ENCODE data around the gene CYB5A. TPM values are rescaled to one million over a fixed set of nuclear protein-coding genes. Genes with fewer than 3 reads are reported as not detected.

Gene CYB5A
- polyA plus RNA-seq, 1 of the 3 experiments (the other 2 are of a cell fraction) = 42.1 TPM

DNA sequence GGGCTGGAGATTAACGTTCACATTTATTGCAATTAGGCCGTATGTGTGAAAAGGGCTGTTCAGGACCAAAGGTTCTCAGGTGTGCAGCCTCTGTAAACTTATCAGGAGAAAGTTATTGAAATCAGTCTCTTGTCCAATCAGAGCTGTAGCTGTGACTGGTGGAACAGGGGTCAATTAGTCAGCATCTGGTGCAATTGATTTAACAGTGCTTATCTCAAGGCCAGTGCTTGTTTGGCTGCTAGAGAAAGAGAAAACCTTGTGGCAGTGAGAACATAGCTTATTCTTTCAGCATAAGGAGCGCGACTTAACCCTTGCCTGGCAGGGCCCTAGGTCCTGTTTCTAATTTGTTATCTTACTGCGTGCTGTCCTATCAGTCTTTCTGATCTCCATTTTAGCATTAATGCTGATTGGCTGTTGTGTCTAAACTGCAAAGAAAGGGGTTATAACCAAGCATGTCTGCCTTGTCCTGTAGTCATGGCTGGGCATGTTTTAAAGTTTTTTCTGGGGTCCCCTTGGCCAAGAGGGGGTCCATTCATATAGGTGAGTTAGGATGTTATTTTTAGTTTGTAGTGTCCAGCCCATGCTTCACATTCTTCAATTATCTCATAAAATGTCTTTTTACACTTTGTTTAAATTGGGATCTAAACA is 66.4 kb downstream of the CYB5A start:
- ChIA-PET CTCF (interaction anchor here (0.7 to 2.1 kb wide), 3 partner anchors 11 to 117 kb away, joined by 3 to 8 read pairs (median 3); no protein-coding TSS in a partner anchor), POLR2A (no interaction called here)
- no peak overlapping the region for H3K4me3 ChIP-seq (ENCODE audit: low read depth in 2 of 2, low read length in 1 of 2)
- H3K27ac ChIP-seq (ENCODE audit: low read depth in 2 of 2, low read length in 1 of 2) = peak overlapping the region in 1 of 2 experiments; percentile 55; a peak in 2 of 4 replicates
- 24% methylated on average over 5 of the region's 5 CpGs for WGBS (ENCODE audit: low lambda C conversion rate)
- H3K79me2 ChIP-seq (ENCODE audit: insufficient read depth) = no peaks in the 10 kb centered on the region
- H2AFZ ChIP-seq (ENCODE audit: low read depth) = no peak overlapping the region
- DNase-seq = peak; percentile 49
- no peaks in the 10 kb centered on the region for H3K27me3 ChIP-seq (ENCODE audit: insufficient read depth)
- H4K20me1 ChIP-seq (ENCODE audit: insufficient read depth) = no peaks in the 10 kb centered on the region
- H3K4me1 ChIP-seq (ENCODE audit: control insufficient read depth in 1 of 2, insufficient read depth in 2 of 2, low read depth in 1 of 2, low read length in 1 of 2) = peaks cover 0 to 14% of the 10 kb centered on the region in 2 experiments; a peak in 2 of 4 replicates
- no peaks in the 10 kb centered on the region for H3K9me2 ChIP-seq
- H3K36me3 ChIP-seq (replicated peaks in 1 of 2; ENCODE audit: control insufficient read depth in 1 of 2, insufficient read depth in 2 of 2, low read length in 1 of 2) = no peaks in the 10 kb centered on the region
- H3K4me2 ChIP-seq = no peak overlapping the region
- no peaks in the 10 kb centered on the region for H3F3A ChIP-seq (replicated peaks; ENCODE audit: insufficient read depth)
- no peaks in the 10 kb centered on the region for H3K9me3 ChIP-seq
- no peak for TF ChIP-seq USF2 (IDR thresholded peaks at IDR 0.05; ENCODE audit: borderline replicate concordance, low read depth, low read length)
- no peak for TF ChIP-seq FOXJ3 (CRISPR knock-in tag; IDR thresholded peaks at IDR 0.05)
- no peak for TF ChIP-seq ZBTB33 (IDR thresholded peaks at IDR 0.05; ENCODE audit: borderline replicate concordance, low read depth)
- TF ChIP-seq USF1 (IDR thresholded peaks at IDR 0.05; ENCODE audit: borderline replicate concordance, low read depth) = no peak
- no peak for TF ChIP-seq ELF1 (IDR thresholded peaks at IDR 0.05)
- 0 out of 2 replicates have a peak, but pooled peaks have one; percentile 9 for TF ChIP-seq RAD21 (IDR thresholded peaks at IDR 0.05; ENCODE audit: low read length)
- TF ChIP-seq GATA2 (CRISPR knock-in tag; IDR thresholded peaks at IDR 0.05) = peak; percentile 75
- no peak for TF ChIP-seq FOSL2 (IDR thresholded peaks at IDR 0.05; ENCODE audit: borderline replicate concordance, low read depth)
- TF ChIP-seq MXI1 (IDR thresholded peaks at IDR 0.05; ENCODE audit: low read depth, low read length) = no peak
- TF ChIP-seq, protein P1, sequence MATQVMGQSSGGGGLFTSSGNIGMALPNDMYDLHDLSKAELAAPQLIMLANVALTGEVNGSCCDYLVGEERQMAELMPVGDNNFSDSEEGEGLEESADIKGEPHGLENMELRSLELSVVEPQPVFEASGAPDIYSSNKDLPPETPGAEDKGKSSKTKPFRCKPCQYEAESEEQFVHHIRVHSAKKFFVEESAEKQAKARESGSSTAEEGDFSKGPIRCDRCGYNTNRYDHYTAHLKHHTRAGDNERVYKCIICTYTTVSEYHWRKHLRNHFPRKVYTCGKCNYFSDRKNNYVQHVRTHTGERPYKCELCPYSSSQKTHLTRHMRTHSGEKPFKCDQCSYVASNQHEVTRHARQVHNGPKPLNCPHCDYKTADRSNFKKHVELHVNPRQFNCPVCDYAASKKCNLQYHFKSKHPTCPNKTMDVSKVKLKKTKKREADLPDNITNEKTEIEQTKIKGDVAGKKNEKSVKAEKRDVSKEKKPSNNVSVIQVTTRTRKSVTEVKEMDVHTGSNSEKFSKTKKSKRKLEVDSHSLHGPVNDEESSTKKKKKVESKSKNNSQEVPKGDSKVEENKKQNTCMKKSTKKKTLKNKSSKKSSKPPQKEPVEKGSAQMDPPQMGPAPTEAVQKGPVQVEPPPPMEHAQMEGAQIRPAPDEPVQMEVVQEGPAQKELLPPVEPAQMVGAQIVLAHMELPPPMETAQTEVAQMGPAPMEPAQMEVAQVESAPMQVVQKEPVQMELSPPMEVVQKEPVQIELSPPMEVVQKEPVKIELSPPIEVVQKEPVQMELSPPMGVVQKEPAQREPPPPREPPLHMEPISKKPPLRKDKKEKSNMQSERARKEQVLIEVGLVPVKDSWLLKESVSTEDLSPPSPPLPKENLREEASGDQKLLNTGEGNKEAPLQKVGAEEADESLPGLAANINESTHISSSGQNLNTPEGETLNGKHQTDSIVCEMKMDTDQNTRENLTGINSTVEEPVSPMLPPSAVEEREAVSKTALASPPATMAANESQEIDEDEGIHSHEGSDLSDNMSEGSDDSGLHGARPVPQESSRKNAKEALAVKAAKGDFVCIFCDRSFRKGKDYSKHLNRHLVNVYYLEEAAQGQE (IDR thresholded peaks at IDR 0.05; ENCODE audit: low read depth, low read length) = no peak
- no peak for TF ChIP-seq MAX (IDR thresholded peaks at IDR 0.05; ENCODE audit: low read depth)
- TF ChIP-seq POLR2AphosphoS5 (IDR thresholded peaks at IDR 0.05; ENCODE audit: low read depth, low read length) = no peak
- TF ChIP-seq PBX3 (IDR thresholded peaks at IDR 0.05) = no peak
- TF ChIP-seq SMC3 (IDR thresholded peaks at IDR 0.05; ENCODE audit: low read depth, low read length) = no peak
- TF ChIP-seq RXRA (IDR thresholded peaks at IDR 0.05; ENCODE audit: borderline replicate concordance, low read depth) = no peak
- no peak for TF ChIP-seq CHD2 (IDR thresholded peaks at IDR 0.05; ENCODE audit: low read length, partially characterized antibody)
- peak in 1 of 2 experiments; percentile 53; a peak in 2 of 4 replicates for TF ChIP-seq EP300 (IDR thresholded peaks at IDR 0.05; ENCODE audit: borderline replicate concordance in 1 of 2, low read depth in 1 of 2, low read length in 1 of 2)
- peak; percentile 49; the same call in 1 of the 2 replicates for TF ChIP-seq RCOR1 (IDR thresholded peaks at IDR 0.05; ENCODE audit: low read length)
- TF ChIP-seq FOXM1 (IDR thresholded peaks at IDR 0.05; ENCODE audit: low read depth) = no peak
- no peak for TF ChIP-seq SIN3A (IDR thresholded peaks at IDR 0.05; ENCODE audit: borderline replicate concordance, low read depth, low read length)
- no peak for TF ChIP-seq NRF1 (IDR thresholded peaks at IDR 0.05; ENCODE audit: low read depth, low read length)
- TF ChIP-seq NFIC (IDR thresholded peaks at IDR 0.05; ENCODE audit: borderline replicate concordance) = no peak
- H3K9ac ChIP-seq = no peak overlapping the region
